CD4-positive, alpha-beta T cell treated with Interleukin-12 subunit alpha and Interleukin-12 subunit beta, for 1 hour (primary cell): ENCODE measurements around the gene C19orf12.

Experiments used
- DNase-seq: peaks from one replicate; pipeline ENCODE4 v3.0.0-alpha.2; 2020

C19orf12 gene

GRCh38 chr19:29660835-29661234 lies 54.2 kb downstream of the C19orf12 start:
- no peak for DNase-seq

GRCh38 chr19:29658221-29658991 lies 56.7 kb downstream of the C19orf12 start:
- DNase-seq: no peak

GRCh38 chr19:29655648-29656335 lies 59.3 kb downstream of the C19orf12 start:
- DNase-seq: no peak

- no peak for DNase-seq
Observed at GRCh38 chr19:29653398-29653797, 61.7 kb downstream of the C19orf12 start.

GRCh38 chr19:29651622-29652394 lies 63.3 kb downstream of the C19orf12 start:
- no peak for DNase-seq

- no peak for DNase-seq
Observed at GRCh38 chr19:29650772-29651387, 64.2 kb downstream of the C19orf12 start.
